ENCODE results near the gene MLKL.

MLKL gene

GRCh38 chr16:74718741-74719610 is 18.3 kb upstream of the MLKL start:
- no peak overlapping the region for H3K27ac ChIP-seq (ENCODE audit: low read depth, low read length, severe bottlenecking)
- H3K36me3 ChIP-seq (ENCODE audit: control insufficient read depth, insufficient read depth, low read length): no peaks in the 10 kb centered on the region
- H3K4me1 ChIP-seq (ENCODE audit: control insufficient read depth, insufficient read depth, low read length, poor library complexity, severe bottlenecking): no peaks in the 10 kb centered on the region
- no peaks in the 10 kb centered on the region for H3K9me3 ChIP-seq (ENCODE audit: control insufficient read depth, low read length)
- 93 to 94% methylated on average over 23 to 24 of the region's 27 CpGs for WGBS, 2 experiments (ENCODE audit: insufficient coverage in 2 of 2)
- H3K4me3 ChIP-seq (ENCODE audit: extremely low read depth, insufficient read depth, low read length, poor library complexity, severe bottlenecking): no peak overlapping the region

DNA sequence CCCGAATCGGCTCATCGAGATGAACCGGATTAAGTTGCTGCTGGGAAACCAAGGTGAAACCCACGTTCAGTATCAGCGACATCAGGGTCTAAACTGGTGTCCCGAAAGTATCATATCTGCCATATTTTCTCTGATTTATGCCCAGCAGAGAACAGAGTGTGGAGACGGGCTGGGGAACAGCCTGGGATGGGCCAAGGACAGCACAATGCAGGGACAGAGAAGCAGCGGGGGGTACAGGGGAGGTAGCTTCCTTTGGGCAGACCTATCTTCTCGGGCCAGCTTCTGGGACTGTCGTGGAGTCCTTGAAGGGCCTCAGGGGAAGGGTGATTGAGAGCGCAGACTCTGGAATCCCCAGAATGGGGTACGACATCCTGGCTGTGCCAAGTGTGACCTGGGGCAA is 17.5 kb upstream of the MLKL start:
- Histone ChIP-seq H3K27ac (ENCODE audit: low read depth, low read length, severe bottlenecking) (no peak overlapping the region), H3K4me1 (ENCODE audit: control insufficient read depth, insufficient read depth, low read length, poor library complexity, severe bottlenecking) (no peaks in the 10 kb centered on the region), H3K36me3 (ENCODE audit: control insufficient read depth, insufficient read depth, low read length) (no peaks in the 10 kb centered on the region), H3K9me3 (ENCODE audit: control insufficient read depth, low read length) (no peaks in the 10 kb centered on the region), H3K4me3 (ENCODE audit: extremely low read depth, insufficient read depth, low read length, poor library complexity, severe bottlenecking) (no peak overlapping the region)
- 93 to 97% methylated on average over 13 of the region's 13 CpGs for WGBS, 2 experiments (ENCODE audit: insufficient coverage in 2 of 2)

DNA sequence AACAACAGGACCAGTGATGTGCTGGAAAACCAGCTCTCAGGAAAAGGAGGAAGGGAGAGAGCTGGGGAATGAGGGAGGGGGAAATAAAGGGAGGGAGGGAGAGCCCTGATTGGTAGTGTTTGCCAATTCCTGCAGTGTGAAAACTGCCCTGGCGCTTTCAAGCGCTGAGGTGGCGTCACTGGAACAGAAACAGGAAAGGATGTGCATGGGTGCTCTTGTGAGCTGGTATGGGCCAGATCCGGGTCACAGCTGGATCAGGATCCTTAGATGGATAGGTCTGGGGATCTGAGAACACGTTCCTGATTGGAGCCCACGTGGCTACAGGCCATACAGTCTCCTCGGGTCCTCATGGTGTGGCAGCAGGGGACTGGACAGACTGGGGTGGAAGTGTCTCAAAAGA is 16.7 kb upstream of the MLKL start:
- Histone ChIP-seq H3K27ac (ENCODE audit: low read depth, low read length, severe bottlenecking) (no peak overlapping the region), H3K4me3 (ENCODE audit: extremely low read depth, insufficient read depth, low read length, poor library complexity, severe bottlenecking) (no peak overlapping the region), H3K36me3 (ENCODE audit: control insufficient read depth, insufficient read depth, low read length) (no peaks in the 10 kb centered on the region), H3K4me1 (ENCODE audit: control insufficient read depth, insufficient read depth, low read length, poor library complexity, severe bottlenecking) (no peaks in the 10 kb centered on the region), H3K9me3 (ENCODE audit: control insufficient read depth, low read length) (no peaks in the 10 kb centered on the region)
- 84 to 87% methylated on average over 6 to 7 of the region's 7 CpGs for WGBS, 2 experiments (ENCODE audit: insufficient coverage in 2 of 2)

- Histone ChIP-seq H3K4me3 (ENCODE audit: extremely low read depth, insufficient read depth, low read length, poor library complexity, severe bottlenecking) (no peak overlapping the region), H3K4me1 (ENCODE audit: control insufficient read depth, insufficient read depth, low read length, poor library complexity, severe bottlenecking) (no peaks in the 10 kb centered on the region), H3K36me3 (ENCODE audit: control insufficient read depth, insufficient read depth, low read length) (no peaks in the 10 kb centered on the region), H3K9me3 (ENCODE audit: control insufficient read depth, low read length) (no peaks in the 10 kb centered on the region), H3K27ac (ENCODE audit: low read depth, low read length, severe bottlenecking) (no peak overlapping the region)
- 81 to 83% methylated on average over 10 to 15 of the region's 15 CpGs for WGBS, 2 experiments (ENCODE audit: insufficient coverage in 2 of 2)
Measured at GRCh38 chr16:74716355-74716754, 15.7 kb upstream of the MLKL start.

- H3K4me1 ChIP-seq (ENCODE audit: control insufficient read depth, insufficient read depth, low read length, poor library complexity, severe bottlenecking): no peaks in the 10 kb centered on the region
- no peaks in the 10 kb centered on the region for H3K9me3 ChIP-seq (ENCODE audit: control insufficient read depth, low read length)
- no peak overlapping the region for H3K27ac ChIP-seq (ENCODE audit: low read depth, low read length, severe bottlenecking)
- no peak overlapping the region for H3K4me3 ChIP-seq (ENCODE audit: extremely low read depth, insufficient read depth, low read length, poor library complexity, severe bottlenecking)
- WGBS, 2 experiments (ENCODE audit: insufficient coverage in 2 of 2): 93 to 98% methylated on average over 3 to 4 of the region's 10 CpGs
- no peaks in the 10 kb centered on the region for H3K36me3 ChIP-seq (ENCODE audit: control insufficient read depth, insufficient read depth, low read length)
Measured at GRCh38 chr16:74713876-74714275, 13.2 kb upstream of the MLKL start.

- no peak overlapping the region for H3K27ac ChIP-seq (ENCODE audit: low read depth, low read length, severe bottlenecking)
- 87 to 96% methylated on average over 6 to 7 of the region's 10 CpGs for WGBS, 2 experiments (ENCODE audit: insufficient coverage in 2 of 2)
Measured at GRCh38 chr16:74713325-74713724, 12.7 kb upstream of the MLKL start.

GRCh38 chr16:74711938-74712337 is 11.3 kb upstream of the MLKL start:
- no peak overlapping the region for H3K4me3 ChIP-seq (ENCODE audit: extremely low read depth, insufficient read depth, low read length, poor library complexity, severe bottlenecking)
- no peak overlapping the region for H3K27ac ChIP-seq (ENCODE audit: low read depth, low read length, severe bottlenecking)
- no peaks in the 10 kb centered on the region for H3K9me3 ChIP-seq (ENCODE audit: control insufficient read depth, low read length)
- 91% methylated on average over 9 to 11 of the region's 12 CpGs for WGBS, 2 experiments (ENCODE audit: insufficient coverage in 2 of 2)
- no peaks in the 10 kb centered on the region for H3K36me3 ChIP-seq (ENCODE audit: control insufficient read depth, insufficient read depth, low read length)
- no peaks in the 10 kb centered on the region for H3K4me1 ChIP-seq (ENCODE audit: control insufficient read depth, insufficient read depth, low read length, poor library complexity, severe bottlenecking)

More at GRCh38 chr16:74713325-74713724, 12.7 kb upstream of the MLKL start:
- no peaks in the 10 kb centered on the region for H3K9me3 ChIP-seq (ENCODE audit: control insufficient read depth, low read length)
- no peaks in the 10 kb centered on the region for H3K4me1 ChIP-seq (ENCODE audit: control insufficient read depth, insufficient read depth, low read length, poor library complexity, severe bottlenecking)
- H3K36me3 ChIP-seq (ENCODE audit: control insufficient read depth, insufficient read depth, low read length): no peaks in the 10 kb centered on the region
- H3K4me3 ChIP-seq (ENCODE audit: extremely low read depth, insufficient read depth, low read length, poor library complexity, severe bottlenecking): no peak overlapping the region

DNA sequence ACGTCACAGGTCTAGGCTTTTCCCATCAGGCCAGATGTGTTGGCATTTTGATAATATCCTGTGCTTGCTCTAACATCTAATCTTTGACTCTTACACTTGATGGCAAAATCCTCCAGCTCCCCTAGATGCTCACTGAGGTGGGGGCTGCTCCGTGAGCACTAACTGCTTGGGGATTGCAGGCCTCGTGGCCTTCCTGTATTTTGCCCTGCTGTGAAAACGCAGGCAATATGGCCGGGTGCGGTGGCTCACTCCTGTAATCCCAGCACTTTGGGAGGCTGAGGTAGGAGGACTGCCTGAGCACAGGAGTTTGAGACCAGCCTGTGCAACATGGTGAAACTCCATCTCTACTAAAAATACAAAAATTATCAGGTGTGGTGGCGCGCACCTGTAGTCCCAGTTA is 9.7 kb upstream of the MLKL start:
- Histone ChIP-seq H3K36me3 (ENCODE audit: control insufficient read depth, insufficient read depth, low read length) (no peaks in the 10 kb centered on the region), H3K27ac (ENCODE audit: low read depth, low read length, severe bottlenecking) (no peak overlapping the region), H3K9me3 (ENCODE audit: control insufficient read depth, low read length) (no peaks in the 10 kb centered on the region), H3K4me1 (ENCODE audit: control insufficient read depth, insufficient read depth, low read length, poor library complexity, severe bottlenecking) (no peaks in the 10 kb centered on the region), H3K4me3 (ENCODE audit: extremely low read depth, insufficient read depth, low read length, poor library complexity, severe bottlenecking) (no peak overlapping the region)
- WGBS, 2 experiments (ENCODE audit: insufficient coverage in 2 of 2): 84 to 92% methylated on average over 6 of the region's 8 CpGs

DNA sequence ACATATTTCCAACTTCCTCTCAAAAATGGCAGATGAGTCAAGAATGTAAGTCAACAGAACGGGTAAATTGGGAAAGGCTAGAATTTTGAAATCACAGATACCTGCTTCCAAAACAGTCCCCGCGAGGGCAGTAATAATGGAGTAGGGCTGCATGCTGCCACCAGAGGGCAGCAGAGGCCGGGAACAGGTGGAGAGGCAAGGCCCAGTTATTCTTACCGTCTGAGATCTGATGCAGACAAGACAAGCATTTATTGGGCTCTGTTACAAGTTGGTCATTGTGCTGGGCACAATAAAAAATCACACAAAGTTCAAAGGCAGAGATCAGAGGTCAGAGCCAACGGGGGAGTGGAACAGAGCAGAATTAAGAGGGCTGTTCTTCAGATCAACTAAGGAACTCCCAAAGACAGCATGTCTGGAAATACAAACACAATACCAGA is 8.8 kb upstream of the MLKL start:
- Histone ChIP-seq H3K4me3 (ENCODE audit: extremely low read depth, insufficient read depth, low read length, poor library complexity, severe bottlenecking) (no peak overlapping the region), H3K4me1 (ENCODE audit: control insufficient read depth, insufficient read depth, low read length, poor library complexity, severe bottlenecking) (no peaks in the 10 kb centered on the region), H3K9me3 (ENCODE audit: control insufficient read depth, low read length) (no peaks in the 10 kb centered on the region), H3K36me3 (ENCODE audit: control insufficient read depth, insufficient read depth, low read length) (no peaks in the 10 kb centered on the region), H3K27ac (ENCODE audit: low read depth, low read length, severe bottlenecking) (no peak overlapping the region)
- 0 to 3% methylated on average over 5 of the region's 6 CpGs for WGBS, 2 experiments (ENCODE audit: insufficient coverage in 2 of 2)

DNA sequence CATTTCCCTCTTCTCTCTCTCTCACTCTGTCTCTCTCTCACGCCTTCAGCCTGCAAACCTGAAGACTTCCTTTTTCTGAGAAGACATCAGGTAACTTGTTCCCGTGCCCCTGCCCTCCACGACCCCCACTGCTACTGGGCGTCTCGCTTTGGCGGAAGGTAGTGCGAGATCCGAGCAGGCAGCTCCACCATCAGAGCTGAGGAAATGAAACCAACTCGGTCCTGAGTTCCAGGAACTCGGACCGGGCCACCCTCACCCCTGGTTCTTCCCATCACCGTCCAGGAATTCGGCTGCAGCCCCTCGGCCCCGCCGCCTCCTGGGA is 585 bp downstream of the MLKL start:
- Histone ChIP-seq H3K36me3 (ENCODE audit: control insufficient read depth, insufficient read depth, low read length) (no peaks in the 10 kb centered on the region), H3K4me3 (ENCODE audit: extremely low read depth, insufficient read depth, low read length, poor library complexity, severe bottlenecking) (peak overlapping the region; percentile 47), H3K27ac (ENCODE audit: low read depth, low read length, severe bottlenecking) (no peak overlapping the region), H3K4me1 (ENCODE audit: control insufficient read depth, insufficient read depth, low read length, poor library complexity, severe bottlenecking) (no peaks in the 10 kb centered on the region), H3K9me3 (ENCODE audit: control insufficient read depth, low read length) (no peaks in the 10 kb centered on the region)
- 26 to 27% methylated on average over 14 to 16 of the region's 16 CpGs for WGBS, 2 experiments (ENCODE audit: insufficient coverage in 2 of 2)

DNA sequence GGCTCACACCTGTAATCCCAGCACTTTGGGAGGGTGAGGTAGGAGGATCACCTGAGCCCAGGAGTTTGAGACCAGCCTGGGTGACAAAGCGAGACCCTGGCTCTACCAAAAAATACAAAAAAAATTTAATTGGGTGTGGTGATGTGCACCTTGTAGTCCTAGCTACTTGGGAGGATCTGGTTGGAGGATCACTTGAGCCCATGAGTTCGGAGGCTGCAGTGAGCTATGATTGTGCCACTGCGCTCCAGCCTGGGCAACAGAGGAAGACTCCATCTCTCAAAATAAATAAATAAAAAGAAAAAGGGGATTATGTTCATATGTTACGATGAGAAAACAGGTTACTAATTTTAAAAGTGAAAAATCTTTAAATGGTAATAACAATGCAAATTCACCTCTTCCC is 996 bp downstream of the MLKL start:
- no CpG with 5 or more reads among the region's 4 CpGs for WGBS, 2 experiments (ENCODE audit: insufficient coverage in 2 of 2)
- Histone ChIP-seq H3K4me1 (ENCODE audit: control insufficient read depth, insufficient read depth, low read length, poor library complexity, severe bottlenecking) (no peaks in the 10 kb centered on the region), H3K4me3 (ENCODE audit: extremely low read depth, insufficient read depth, low read length, poor library complexity, severe bottlenecking) (peak overlapping the region; percentile 47), H3K9me3 (ENCODE audit: control insufficient read depth, low read length) (no peaks in the 10 kb centered on the region), H3K27ac (ENCODE audit: low read depth, low read length, severe bottlenecking) (no peak overlapping the region), H3K36me3 (ENCODE audit: control insufficient read depth, insufficient read depth, low read length) (no peaks in the 10 kb centered on the region)
